ENCODE results near the gene FUCA2.

FUCA2 gene

DNA sequence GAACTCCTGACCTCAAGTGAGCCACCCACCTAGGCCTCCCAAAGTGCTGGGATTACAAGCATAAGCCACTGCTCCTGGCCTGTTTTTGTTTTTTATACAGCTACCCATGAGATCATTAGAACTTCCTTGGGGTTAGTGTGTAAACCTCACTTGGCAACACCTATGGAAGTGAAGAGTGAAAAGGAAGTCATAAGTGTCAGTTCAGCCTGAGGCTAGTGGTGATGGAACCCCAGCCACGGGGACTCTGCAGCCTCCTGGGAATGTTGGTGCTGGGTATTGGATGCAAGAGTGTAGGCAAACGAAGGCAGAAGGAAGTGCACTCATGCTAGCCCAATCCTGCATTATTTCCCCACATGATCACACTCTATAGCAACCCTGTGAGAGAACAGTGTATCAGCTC lies 33.6 kb upstream of the FUCA2 start:
- H3K36me3 ChIP-seq (replicated peaks), result no peaks in the 10 kb centered on the region
- no peak overlapping the region for H3K4me3 ChIP-seq (ENCODE audit: low read depth, low read length)
- TF ChIP-seq, protein P1, sequence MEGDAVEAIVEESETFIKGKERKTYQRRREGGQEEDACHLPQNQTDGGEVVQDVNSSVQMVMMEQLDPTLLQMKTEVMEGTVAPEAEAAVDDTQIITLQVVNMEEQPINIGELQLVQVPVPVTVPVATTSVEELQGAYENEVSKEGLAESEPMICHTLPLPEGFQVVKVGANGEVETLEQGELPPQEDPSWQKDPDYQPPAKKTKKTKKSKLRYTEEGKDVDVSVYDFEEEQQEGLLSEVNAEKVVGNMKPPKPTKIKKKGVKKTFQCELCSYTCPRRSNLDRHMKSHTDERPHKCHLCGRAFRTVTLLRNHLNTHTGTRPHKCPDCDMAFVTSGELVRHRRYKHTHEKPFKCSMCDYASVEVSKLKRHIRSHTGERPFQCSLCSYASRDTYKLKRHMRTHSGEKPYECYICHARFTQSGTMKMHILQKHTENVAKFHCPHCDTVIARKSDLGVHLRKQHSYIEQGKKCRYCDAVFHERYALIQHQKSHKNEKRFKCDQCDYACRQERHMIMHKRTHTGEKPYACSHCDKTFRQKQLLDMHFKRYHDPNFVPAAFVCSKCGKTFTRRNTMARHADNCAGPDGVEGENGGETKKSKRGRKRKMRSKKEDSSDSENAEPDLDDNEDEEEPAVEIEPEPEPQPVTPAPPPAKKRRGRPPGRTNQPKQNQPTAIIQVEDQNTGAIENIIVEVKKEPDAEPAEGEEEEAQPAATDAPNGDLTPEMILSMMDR (IDR thresholded peaks at IDR 0.05; ENCODE audit: low read depth, low read length, missing control alignments), result no peak
- no peak for DNase-seq
- in situ Hi-C loops (cut with HindIII; ENCODE audit: low pct_ligation_motif_present, low sequenced_read_pairs), result no loop called here
- no peak overlapping the region for H3K27ac ChIP-seq
- no peaks in the 10 kb centered on the region for H3K27me3 ChIP-seq (replicated peaks)

DNA sequence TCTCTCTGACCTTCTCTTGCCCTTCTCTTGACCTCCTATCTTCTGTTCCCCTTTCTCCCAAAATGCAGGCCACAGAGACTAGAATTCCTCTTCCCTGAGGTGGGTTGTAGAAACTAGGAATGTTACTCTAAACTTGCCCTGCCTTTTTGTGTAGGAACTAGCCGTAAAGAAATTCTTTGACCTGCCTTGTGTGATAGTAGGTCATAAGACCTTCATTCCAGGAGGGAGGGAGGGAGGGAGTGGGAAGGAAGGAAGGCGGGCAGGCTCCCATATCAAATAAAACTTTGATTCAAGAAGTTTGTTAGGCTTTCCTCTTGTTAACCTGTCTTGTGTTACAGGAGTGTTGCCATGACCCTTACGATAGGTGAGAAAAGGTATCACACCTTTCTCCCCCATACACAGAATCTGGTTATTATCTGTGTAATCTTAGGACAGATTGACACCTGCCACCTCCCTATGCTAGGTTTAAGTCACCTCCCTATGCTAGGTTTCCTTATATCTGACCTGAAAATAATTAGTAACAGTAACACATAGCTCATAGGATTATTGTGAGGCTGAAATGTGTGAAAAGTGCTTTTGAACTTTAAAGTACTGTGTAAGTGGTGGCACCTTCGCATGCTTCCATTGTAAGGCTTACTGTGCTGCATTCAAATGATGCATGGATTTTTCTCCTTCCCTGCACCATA lies 32.6 kb upstream of the FUCA2 start:
- no peak for DNase-seq
- TF ChIP-seq, protein P1 (IDR thresholded peaks at IDR 0.05; ENCODE audit: low read depth, low read length, missing control alignments), result no peak
- no peak overlapping the region for H3K4me3 ChIP-seq (ENCODE audit: low read depth, low read length)
- in situ Hi-C loops (cut with HindIII; ENCODE audit: low pct_ligation_motif_present, low sequenced_read_pairs), result no loop called here
- no peak overlapping the region for H3K27ac ChIP-seq
- H3K36me3 ChIP-seq (replicated peaks), result no peaks in the 10 kb centered on the region
- no peaks in the 10 kb centered on the region for H3K27me3 ChIP-seq (replicated peaks)

DNA sequence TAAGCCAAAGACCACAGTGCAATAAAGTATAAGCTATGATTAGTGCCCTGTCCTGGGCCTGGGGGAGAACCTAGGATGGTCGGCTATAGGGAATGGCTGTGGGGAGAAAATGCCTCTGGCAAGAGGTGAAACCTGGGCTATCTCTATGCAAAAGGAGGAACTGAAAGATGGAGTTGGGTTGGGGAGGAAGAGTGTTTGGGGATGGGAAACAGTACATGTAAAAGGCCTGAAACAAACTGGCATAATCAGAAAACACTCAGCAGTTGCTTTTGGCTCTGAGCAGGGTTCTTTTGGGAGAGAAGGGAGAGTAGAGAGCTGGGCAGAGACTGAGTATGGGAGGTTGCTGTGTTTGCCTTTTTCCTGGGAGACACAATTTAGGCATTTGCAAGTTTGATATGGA lies 31.9 kb upstream of the FUCA2 start:
- no peak overlapping the region for H3K27ac ChIP-seq

DNA sequence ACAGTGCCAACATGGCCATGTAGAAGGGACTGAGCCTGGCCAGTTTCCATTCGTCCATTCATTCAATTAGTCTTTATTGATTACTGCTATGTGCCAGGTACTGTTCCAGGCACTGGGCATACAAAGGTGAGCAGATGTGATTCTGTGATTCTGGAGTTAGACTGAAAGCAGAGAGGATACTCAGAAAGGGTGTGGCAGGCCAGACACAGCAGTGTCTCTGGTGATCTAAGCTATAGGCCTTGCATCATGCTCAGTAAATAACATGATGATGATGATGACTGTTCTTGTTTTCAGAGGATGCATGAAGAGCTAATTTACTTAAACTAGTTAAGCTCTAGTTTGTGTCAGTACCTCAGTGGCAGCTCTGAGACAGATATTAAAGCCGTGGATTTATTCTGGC lies 31.4 kb upstream of the FUCA2 start:
- no peak overlapping the region for H3K4me3 ChIP-seq (ENCODE audit: low read depth, low read length)
- no peaks in the 10 kb centered on the region for H3K36me3 ChIP-seq (replicated peaks)
- in situ Hi-C loops (cut with HindIII; ENCODE audit: low pct_ligation_motif_present, low sequenced_read_pairs), result no loop called here
- TF ChIP-seq, protein P1 (IDR thresholded peaks at IDR 0.05; ENCODE audit: low read depth, low read length, missing control alignments), result no peak
- H3K27ac ChIP-seq, result no peak overlapping the region
- H3K27me3 ChIP-seq (replicated peaks), result no peaks in the 10 kb centered on the region
- DNase-seq, result no peak

More for the DNA sequence above, 31.9 kb upstream of the FUCA2 start:
- Histone ChIP-seq H3K4me3 (ENCODE audit: low read depth, low read length) (no peak overlapping the region), H3K36me3 (replicated peaks) (no peaks in the 10 kb centered on the region), H3K27me3 (replicated peaks) (no peaks in the 10 kb centered on the region)
- TF ChIP-seq, protein P1 (IDR thresholded peaks at IDR 0.05; ENCODE audit: low read depth, low read length, missing control alignments), result no peak
- no peak for DNase-seq
- in situ Hi-C loops (cut with HindIII; ENCODE audit: low pct_ligation_motif_present, low sequenced_read_pairs), result no loop called here

DNA sequence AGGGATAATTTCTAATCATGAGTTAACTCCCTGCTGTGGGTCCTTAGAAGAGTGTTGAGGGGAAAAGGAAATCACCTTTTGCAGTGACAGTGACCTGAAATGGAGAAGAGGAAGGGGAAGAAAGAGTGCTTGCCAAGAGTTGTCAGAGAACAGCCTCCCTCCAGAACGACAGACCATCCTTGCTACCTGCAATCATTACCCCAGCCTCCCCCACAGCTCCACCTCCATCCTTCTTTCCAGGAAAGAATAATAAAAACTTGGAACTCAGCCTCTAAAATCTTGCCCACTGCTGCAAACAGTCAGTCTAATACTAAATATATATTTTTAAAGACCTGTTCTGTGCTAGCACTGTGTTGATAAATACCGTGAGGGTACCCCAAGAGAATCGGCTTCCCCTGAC lies 28.7 kb upstream of the FUCA2 start:
- H3K4me3 ChIP-seq (ENCODE audit: low read depth, low read length), result no peak overlapping the region
- TF ChIP-seq, protein P1 (IDR thresholded peaks at IDR 0.05; ENCODE audit: low read depth, low read length, missing control alignments), result no peak
- H3K27me3 ChIP-seq (replicated peaks), result no peaks in the 10 kb centered on the region
- in situ Hi-C loops (cut with HindIII; ENCODE audit: low pct_ligation_motif_present, low sequenced_read_pairs), result no loop called here
- H3K36me3 ChIP-seq (replicated peaks), result no peaks in the 10 kb centered on the region
- no peak for DNase-seq
- no peak overlapping the region for H3K27ac ChIP-seq

DNA sequence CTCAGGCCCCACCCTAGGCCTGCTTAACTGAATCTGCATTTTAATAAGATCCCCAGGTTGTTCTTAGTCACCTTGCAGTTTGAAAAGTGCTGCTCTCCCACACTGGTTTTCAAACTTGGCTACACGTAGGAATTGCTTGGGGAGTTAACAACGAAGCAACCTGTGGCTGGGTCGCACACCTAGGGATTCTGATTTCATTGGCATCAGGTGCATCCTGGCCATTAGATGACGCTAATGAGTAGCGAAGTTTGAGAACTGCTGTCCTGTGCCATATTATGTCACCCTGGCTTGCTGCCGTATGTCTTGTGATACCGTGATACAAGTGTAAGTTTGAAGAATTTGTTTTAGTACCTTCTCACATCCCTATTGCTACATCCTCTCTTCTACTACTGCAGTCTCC lies 28.2 kb upstream of the FUCA2 start:
- Histone ChIP-seq H3K4me3 (ENCODE audit: low read depth, low read length) (no peak overlapping the region), H3K27ac (no peak overlapping the region), H3K27me3 (replicated peaks) (no peaks in the 10 kb centered on the region), H3K36me3 (replicated peaks) (no peaks in the 10 kb centered on the region)
- in situ Hi-C loops (cut with HindIII; ENCODE audit: low pct_ligation_motif_present, low sequenced_read_pairs), result no loop called here
- TF ChIP-seq, protein P1 (IDR thresholded peaks at IDR 0.05; ENCODE audit: low read depth, low read length, missing control alignments), result no peak
- no peak for DNase-seq

All from brain microvascular endothelial cell (primary cell).